GM18873 (cell line): ENCODE measurements around the gene RICTOR.
"Not testable (repeated sequence)": the region's sequence is repeated elsewhere in the genome, so short reads cannot be mapped to it uniquely, and the experiment has no call there.

ENCODE experiments used
- ATAC-seq: cut with Tn5 transposase; IDR thresholded peaks from one replicate; pipeline ENCODE4 v1.9.1; 2021; ENCODE audit warnings: mild to moderate bottlenecking, moderate library complexity, moderate number of reproducible peaks; ENCODE audit not compliant: unreplicated experiment, low FRiP score

The RICTOR gene

DNA sequence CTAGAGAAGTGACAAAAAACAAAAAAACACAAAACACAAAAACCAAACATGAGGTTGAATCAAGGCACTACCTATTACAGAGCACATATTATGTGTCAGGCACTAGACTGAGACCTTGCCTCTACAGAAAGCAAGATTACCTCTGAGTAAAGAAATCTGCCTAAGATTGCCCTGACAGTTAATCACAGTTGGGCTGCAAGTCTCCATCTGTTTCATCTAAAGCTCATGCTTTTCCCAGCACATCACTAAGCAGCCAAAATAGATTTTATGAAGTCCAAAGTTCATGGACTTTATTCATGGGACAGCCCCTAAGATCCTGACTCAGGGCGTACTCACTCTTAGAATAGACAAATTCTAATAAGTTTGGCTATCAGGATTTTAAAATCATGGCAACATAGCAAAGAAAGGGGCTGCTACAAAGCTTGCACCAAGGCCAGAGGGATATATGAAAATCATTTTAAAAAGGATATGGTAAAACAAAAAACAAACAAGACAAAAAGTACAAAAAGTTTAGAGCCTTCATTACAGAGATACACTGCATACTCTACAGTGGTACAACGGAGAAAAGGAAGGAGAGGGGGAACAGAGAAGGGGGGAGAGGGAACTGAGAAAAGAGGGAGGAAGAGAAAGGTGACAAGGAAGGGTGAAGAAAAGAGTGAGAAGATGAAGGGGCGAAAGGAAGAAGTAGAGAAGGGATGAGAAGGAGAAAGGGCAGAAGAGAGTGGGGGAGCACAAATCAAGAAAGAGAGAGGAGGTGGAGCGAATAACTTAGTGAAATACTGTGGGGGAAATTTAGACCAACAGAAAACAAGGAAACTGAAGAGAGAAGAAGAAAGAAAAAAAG lies 58.2 kb downstream of the RICTOR start:
- ATAC-seq, result no peak

DNA sequence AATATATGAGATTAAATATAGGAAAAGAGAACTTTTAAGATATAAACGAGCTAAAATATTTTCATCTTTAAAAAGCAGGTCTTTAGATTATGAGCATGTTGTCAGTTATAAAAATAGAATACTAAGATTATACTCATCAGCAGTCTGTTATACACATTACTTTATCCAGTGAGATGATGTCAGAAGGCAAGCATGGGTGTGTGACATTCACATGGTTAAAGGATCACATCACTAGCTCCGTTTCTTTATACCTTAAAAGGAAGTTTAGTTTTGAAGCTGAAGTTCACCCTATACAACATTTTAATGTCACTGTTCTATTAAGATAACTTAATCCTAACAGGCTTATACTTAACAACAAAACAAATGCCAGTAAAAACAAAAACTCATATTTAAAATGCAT lies 59.6 kb downstream of the RICTOR start:
- no peak for ATAC-seq

DNA sequence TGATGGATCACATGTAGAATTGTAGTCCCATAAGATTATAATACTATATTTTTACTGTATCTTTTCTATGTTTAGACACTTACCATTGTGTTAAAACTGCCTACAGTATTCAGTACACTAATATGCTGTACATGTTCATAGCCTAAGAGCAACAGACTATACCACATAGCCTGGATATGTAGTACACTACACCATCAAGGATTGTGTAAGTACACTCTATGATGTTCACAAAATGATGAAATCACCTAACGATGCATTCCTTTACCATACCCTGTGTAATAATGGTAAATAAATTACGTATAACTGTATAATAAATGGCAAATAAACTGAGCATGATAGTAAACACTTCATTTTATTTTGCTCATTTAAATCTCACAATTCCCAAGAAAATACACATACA lies 60.3 kb downstream of the RICTOR start:
- no peak for ATAC-seq

GRCh38 chr5:39010958-39011357 lies 63.2 kb downstream of the RICTOR start:
- ATAC-seq, result not testable (repeated sequence)

DNA sequence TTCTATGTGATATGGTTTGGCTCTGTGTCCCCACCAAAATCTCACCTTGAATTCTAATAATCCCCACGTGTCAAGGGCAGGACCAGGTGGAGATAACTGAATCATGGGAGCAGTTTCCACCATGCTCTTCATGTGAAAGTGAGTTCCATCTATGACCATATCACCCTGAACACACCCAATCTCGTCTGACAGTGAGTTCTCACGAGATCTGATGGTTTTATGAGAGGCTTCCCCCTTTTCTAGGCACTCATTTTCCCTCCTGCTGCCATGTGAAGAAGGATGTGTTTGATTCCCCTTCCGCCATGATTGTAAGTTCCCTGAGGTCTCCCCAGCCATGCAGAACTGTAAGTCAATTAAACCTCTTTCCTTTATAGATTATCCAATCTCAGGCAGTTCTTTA lies 64.2 kb downstream of the RICTOR start:
- no peak for ATAC-seq

DNA sequence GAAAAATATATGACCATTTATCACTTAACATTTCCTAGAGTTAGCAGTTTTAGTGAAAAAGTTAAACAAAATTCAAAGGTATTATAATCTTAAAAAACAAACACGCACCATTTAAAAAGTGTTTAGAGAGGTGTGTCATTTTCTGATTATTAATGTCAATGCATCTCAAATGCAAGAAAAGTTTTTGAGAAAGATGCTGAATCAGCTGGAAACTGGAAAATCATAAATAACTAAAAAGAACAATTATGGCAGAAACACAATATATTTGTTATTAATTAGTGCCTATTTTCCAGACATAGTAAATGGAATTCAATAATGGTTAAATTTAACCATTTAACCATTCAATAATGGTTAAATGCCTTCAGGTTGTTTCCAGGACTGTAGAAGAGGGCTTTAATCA lies 64.9 kb downstream of the RICTOR start:
- ATAC-seq, result no peak

GRCh38 chr5:39006650-39007049 lies 67.5 kb downstream of the RICTOR start:
- no peak for ATAC-seq

- ATAC-seq, result no peak
These were observed 68.5 kb downstream of the RICTOR start for GRCh38 chr5:39005566-39006232.

GRCh38 chr5:39001683-39002082 lies 72.5 kb downstream of the RICTOR start:
- ATAC-seq, result no peak

- no peak for ATAC-seq
These were observed 75.2 kb downstream of the RICTOR start for GRCh38 chr5:38999037-38999436.

DNA sequence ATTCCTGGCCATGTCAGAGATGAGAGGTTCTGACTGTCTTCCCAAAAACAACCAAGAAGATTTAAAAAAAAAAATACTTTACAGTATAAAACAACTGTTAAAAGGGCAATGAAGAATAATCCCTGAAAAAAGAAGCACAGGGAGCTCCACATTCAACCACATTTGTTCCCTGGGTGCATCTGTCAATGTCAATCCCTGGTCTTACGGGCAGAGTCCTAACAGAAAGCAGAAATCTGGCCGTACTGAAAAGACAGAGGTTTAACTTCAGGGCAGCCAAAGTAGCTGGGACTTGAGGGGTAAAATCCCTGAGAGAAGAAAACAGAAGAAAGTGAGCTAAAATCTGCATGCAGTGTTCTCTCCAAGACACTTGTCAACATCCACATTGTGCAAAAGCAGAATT lies 76.6 kb downstream of the RICTOR start:
- ATAC-seq, result no peak

- no peak for ATAC-seq
These were observed 78.1 kb downstream of the RICTOR start for GRCh38 chr5:38996123-38996522.

DNA sequence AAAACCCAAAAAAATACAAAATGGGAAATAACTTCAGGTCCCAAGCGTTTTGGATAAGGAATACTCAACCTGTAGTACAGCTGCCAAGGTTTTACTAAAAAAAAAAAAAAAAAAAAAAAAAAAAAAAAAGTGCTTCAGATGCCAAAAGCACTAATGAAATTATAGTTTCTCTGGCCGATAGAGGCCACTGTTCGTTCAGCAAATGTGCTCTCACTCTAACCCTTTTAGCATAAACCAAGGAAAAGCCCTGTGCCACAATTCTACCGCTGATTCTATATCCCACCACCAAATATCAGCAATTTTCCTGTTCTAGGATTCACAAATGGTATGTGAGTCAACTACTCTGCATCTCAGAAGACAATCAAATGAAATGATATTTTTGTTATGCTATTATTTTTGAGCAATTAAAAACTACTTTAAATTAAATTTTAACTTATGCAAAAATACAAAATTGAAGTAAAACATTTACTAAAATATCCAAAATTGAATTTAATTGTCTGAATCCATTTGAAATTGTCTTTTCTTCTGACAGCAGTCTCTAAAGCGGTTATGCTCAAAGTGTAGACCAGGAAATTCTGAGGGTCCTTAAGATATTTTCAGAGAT lies 79.8 kb downstream of the RICTOR start:
- ATAC-seq, result no peak

- not testable (repeated sequence) for ATAC-seq
These were observed 84.1 kb downstream of the RICTOR start for GRCh38 chr5:38989974-38990719.

DNA sequence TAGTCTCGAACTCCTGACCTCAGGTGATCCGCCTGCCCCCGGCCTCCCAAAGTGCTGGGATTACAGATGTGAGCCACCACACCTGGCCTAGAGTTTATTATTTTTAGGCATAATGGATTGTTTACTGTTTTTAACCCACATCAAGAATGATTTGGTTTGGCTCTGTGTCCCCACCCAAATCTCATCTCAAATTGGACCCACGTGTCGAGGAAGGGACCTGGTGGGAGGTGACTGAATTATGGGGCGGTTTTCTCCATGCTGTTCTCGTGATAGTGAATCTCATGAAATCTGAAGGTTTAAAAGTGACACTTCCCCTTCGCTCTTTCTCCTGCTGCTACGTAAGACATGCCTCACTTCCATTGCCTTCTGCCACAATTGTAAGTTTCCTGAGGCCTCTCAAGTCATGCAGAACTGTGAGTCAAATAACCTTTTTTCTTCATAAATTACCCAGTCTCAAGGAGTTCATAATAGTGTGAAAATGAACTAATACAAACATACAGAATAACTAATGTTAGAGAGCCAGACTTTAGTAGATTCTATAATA lies 88.2 kb downstream of the RICTOR start:
- no peak for ATAC-seq

GRCh38 chr5:38979535-38979934 lies 94.7 kb downstream of the RICTOR start:
- ATAC-seq, result no peak

GRCh38 chr5:38978036-38978435 lies 96.2 kb downstream of the RICTOR start:
- no peak for ATAC-seq

DNA sequence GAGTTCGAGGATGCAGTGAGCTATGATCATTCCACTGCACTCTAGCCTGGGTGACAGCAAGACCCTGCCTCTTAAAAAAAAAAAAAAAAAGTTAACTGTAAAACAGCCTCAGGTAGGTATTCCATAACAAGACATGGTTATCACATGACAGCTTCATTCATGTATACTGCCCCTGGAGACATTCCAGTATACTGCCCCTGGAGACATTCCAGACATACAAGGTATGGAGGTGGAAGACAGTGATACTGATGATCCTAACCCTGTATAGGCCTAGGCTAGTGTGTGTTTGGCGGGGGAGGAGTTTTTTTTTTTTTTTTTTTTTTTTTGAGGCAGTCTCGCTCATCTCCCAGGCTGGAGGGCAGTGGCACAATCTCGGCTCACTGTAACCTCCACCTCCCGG lies 105.5 kb downstream of the RICTOR start:
- ATAC-seq, result no peak

DNA sequence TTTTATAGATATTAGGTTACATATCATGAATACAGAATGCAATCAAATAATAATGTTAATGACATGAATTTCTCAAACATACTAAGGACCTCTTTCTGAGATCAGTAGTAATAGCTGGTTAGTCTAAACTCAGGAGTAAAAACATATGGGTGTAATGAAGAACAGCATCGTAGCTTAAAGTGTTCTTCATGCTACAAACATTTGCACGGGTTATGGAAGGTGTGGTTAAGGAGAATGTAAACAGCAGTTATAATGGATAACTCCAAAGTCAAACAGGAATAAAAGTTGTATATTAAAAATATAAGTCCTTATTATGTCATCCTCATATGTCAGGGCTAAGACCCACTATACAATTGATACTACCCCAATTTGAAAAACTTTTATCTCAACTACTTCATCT lies 112.5 kb downstream of the RICTOR start:
- ATAC-seq, result no peak

DNA sequence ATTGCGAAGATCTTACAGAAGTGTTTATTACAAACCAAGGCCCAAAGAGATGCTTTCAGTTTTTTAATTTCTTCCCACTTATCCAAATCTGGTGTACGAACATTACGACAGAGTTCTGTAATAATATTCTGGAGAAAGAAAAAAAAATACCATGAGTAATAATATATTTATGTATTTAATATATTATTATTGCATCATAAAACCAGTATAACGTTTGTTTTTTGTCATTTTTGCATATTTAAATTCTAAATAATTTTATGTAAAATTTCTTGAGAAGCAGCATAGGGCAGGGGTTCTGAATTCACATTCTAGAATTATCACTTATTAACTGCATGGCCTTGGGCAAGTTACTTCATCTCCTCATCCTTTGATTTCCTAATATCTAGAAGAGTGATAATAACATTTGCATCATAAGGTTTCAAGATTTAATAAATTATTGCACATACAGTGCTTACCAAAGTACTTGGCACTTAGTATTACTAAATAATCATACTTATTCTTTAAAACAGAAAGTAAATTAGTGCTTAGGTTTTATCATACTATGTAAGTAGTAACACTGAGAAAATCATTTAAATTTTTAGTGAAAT lies 120.7 kb downstream of the RICTOR start:
- no peak for ATAC-seq
